CD1c-positive myeloid dendritic cell (primary cell): ENCODE results near the gene TERT.

Experiments used
- DNase-seq: peaks from one replicate; pipeline ENCODE4 v3.0.0-alpha.2; 2016; ENCODE audit errors: extremely low spot score

Gene TERT

DNA sequence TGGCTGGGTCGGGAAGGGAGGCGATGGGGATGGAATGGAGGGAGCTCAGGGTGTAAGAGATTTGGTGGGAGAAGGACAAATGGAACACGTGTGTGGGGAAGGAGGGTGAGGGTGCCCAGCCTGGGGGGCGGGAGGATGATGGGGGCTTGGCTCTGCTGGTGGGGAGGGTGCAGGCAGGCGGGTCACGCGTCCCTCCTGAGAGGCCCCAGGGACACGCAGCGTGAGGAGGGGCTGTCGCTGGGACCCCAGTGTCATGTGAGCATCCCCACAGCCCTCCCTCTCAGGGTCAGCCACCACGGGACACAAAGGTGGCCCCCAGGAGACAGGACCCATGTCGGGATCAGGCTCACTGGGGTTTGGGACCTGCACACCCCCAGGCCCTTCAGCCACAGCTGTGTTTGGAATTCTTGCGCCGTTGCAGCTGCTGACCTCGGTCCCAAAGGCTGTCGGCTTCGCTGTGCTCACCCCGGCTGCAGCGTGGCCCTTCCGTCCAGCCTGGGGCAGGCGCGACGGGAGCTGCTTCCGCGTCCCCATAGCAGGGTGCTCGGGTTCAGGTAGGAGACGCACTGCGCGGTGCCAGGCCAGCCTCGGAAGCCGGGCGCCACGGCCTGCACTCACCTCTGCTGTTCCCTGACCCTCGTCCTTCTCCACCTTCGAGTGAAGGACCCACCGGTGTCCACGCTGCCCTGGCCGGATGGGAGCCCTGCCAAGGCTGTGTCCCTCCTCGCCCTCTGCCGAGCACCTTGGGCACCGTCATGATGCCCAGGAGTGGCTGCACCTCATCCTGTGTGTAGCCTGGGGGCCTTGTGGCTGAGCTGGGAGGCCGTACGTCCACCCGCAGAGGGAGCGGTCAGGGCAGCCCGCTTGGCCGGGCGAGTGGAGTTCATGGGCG lies 88.1 kb downstream of the TERT start:
- DNase-seq: no peak

DNA sequence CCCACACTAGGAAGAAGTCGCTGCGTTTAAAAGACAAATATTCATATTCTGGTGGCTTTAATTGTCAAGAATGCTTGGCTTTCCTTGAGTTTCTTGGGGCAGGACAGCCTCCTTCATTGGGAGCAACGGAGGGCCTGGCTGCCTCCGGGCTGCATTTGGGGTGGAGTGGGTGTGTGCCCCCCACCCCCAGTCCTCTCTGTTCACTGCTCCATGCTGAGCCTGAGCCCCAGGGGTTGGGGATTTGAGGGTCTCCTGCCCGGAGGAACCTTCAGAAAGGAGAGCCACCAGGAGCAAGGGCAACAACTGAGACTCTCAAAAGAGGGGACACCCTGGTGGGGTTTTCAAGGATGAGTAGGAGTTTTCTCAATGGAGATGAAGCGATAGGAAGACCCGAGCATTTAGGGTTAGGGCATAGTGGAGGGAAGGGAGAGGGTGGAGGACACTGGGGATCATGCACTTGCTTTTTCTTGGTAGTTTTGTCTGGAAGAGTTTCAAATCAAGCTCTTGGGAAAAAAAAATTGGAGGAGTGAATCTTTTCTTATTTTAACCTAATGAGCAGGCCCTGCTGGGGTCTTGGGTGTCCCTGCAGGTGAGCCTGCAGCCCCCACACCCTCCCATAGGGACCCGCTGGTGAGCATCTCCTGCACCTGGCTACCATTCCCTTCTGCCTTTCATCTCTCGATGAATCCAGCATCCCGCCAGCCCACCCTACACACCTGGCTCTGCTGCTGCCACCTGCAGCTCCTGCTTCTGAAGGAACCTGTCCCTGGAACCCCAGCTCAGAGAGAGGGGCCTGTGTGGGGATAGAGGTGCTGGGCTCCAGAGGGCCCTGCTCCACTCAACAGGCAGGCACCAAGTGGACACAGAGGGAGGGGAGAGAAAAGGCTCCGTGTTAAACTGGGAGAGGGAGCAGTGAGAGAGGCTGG lies 89.3 kb downstream of the TERT start:
- DNase-seq: no peak

DNA sequence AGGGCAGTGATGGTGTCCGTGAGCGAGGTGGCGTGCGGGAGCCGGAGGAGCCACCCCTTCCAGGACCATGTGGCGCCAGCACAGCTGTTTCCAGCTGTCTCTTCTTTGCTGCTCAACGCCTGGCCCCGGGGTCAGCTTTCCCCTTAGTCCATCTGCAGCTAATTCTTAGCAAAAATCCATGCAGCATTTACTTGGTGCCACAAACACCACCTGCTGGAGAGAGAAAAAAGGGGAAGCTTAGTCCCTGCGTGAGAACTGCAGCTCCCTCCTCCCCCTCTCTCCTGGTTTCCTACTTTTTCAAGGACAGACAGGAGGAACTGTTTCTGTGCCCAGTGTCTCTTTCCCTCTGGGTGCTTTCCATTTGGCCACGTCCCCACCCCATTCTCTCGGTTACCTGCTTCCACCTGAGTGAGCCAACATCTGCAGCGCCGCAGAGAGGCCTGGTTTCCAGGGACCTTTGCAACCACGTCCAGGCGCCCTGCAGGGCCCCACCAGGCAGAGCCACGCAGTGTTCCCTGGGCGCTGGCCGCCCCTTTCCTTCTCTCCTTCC lies 90.1 kb downstream of the TERT start:
- DNase-seq: peak; percentile 11

DNA sequence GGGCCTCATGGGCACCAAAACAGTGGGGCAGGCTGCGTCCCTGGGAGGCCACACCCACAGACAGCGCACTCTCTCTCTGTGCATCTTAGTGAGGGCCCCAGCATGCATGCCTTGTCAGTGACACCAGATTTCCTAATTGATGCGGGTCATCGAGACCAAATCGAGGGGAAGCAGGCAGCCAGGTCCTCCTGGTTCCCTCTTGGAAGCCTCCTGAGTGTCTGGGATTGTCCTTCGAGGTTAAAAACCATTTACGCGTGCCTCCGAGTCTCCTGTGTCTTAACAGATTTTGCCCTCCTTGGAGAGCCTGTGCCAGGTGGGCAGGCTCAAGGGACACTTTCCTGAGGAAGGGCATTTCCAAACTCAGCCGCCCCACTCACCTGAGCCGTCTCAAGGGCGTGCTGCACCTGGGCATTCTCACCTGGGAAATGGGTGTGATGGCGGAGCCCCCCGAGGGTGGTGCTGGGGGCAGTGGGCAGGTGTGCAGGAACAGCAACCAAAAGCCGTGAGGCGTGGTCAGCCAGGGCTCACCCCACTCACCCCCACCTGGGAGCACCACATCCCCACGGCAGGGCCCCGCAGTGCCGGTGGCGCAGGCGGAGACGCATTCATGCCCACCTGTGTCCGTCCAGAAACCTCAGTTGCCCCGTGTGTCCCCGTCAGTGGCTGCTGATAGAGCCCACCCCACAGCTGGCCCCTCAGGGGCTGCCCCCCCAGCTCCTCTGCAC lies 90.7 kb downstream of the TERT start:
- DNase-seq: no peak

DNA sequence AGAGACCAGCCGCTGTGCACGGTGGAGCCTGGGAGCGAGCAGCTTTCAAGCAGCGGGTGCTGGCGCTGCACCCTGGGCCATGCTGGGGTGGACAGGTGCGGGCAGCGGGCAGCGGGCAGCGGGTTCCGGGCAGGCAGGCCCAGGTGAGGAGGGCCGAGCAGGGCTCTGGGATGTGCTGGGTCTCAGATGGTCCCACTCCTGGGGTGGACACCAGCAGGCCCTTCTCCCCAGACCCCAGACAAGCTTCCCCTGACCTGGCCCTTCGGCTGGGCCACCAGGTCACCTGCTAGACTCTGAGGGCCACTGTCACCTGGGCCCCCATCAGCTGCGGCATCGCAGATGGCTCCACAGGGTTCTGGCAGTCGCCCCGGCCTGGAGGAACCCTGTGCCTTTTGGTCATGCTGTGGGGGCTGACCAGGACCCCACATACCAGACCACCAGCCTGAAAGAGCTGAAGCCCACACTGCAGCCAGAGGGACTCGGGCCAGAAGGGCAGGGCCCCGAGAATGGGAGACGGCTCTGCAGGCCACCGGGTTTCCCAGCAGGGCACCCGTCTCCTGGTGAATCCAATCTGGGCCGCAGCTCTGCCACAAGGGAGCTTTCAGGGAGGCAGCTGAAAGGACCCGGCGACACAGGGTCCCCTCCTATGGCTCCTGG lies 91.4 kb downstream of the TERT start:
- DNase-seq: no peak
